GM12878 (cell line): Measurements from ENCODE around the gene SMG5. TPM values are rescaled to one million over a fixed set of nuclear protein-coding genes. Genes with fewer than 3 reads are reported as not detected.

Experiments
- ATAC-seq: fragments of 200-7000 bp; cut with Tn5 transposase; 3 replicates; pipeline ENCODE4 v1.9.1; 2020; ENCODE audit warnings: mild to moderate bottlenecking, moderate library complexity
- BruUV-seq: library from RNA; stranded (reverse); fragments of 400-500 nt; replicated peaks from 2 replicates; lab custom pipeline; 2021; lab: Mats Ljungman, UMichigan
- CTCF ChIA-PET: fragments of 300-600 bp; sonication (Branson Sonifier 250); formaldehyde crosslinking; extraction: SDS; loops from one replicate; lab custom pipeline; 2021; ENCODE audit warnings: inconsistent platforms; lab: Yijun Ruan, JAX
- POLR2A ChIA-PET: fragments of 350-600 bp; formaldehyde crosslinking; extraction: SDS; loops from one replicate; lab custom pipeline; 2021; ENCODE audit warnings: inconsistent platforms; lab: Charles Lee
- RAD21 ChIA-PET: fragments of 300-600 bp; sonication (Branson Sonifier 250); formaldehyde crosslinking; loops from one replicate; lab custom pipeline; 2023; ENCODE audit warnings: antibody characterized with exemption; ENCODE audit not compliant: unreplicated experiment; lab: Charles Lee
- SMC1A ChIA-PET: fragments of 300-600 bp; sonication (Branson Sonifier 250); formaldehyde crosslinking; loops from one replicate; lab custom pipeline; 2023; ENCODE audit not compliant: unreplicated experiment, uncharacterized antibody; lab: Charles Lee
- DNase-seq: peaks from one replicate; pipeline ENCODE4 v3.0.0-alpha.2; 2011; ENCODE audit warnings: low read depth, low spot score
- FAIRE-seq: peaks from 3 replicates; lab custom pipeline; 2011; peaks lifted over from hg19 to GRCh38; lab: Jason Lieb, UNC
- H2AFZ ChIP-seq: 2 replicates; pipeline ENCODE4 v1.6.0; 2011; ENCODE audit warnings: low read depth, low read length, control low read depth; ENCODE audit not compliant: control insufficient read depth
- H3K27ac ChIP-seq: 2 replicates; pipeline ENCODE4 v1.5.1; 2011; ENCODE audit warnings: control low read depth; ENCODE audit not compliant: control insufficient read depth, insufficient read depth
- H3K27me3 ChIP-seq, 2 experiments: replicated peaks in 1 of 2; 2 replicates each; pipeline versions ENCODE4 v1.6.0 to v1.6.1; 2011; ENCODE audit warnings: low read length in 1 of 2; ENCODE audit not compliant: control insufficient read depth in 2 of 2, insufficient read depth in 2 of 2
- H3K36me3 ChIP-seq, 2 experiments: 2 replicates each; pipeline ENCODE4 v1.5.1; 2011; ENCODE audit warnings: low read length in 1 of 2; ENCODE audit not compliant: control insufficient read depth in 2 of 2, insufficient read depth in 2 of 2
- H3K4me1 ChIP-seq: 2 replicates; pipeline ENCODE4 v1.6.1; 2011; ENCODE audit warnings: mild to moderate bottlenecking, low read length, moderate library complexity, mixed read lengths; ENCODE audit not compliant: control insufficient read depth, insufficient read depth
- H3K4me2 ChIP-seq: 2 replicates; pipeline ENCODE4 v1.6.0; 2011; ENCODE audit warnings: control low read depth; ENCODE audit not compliant: control insufficient read depth, insufficient read depth
- H3K4me3 ChIP-seq: fragments of 200-600 bp; sonication (generic); 2 replicates; pipeline ENCODE4 v1.5.1; 2016
- H3K79me2 ChIP-seq: 2 replicates; pipeline ENCODE4 v1.6.0; 2011; ENCODE audit warnings: low read length; ENCODE audit not compliant: control insufficient read depth, insufficient read depth
- H3K9ac ChIP-seq: 2 replicates; pipeline ENCODE4 v1.8.0; 2011; ENCODE audit warnings: low read length, control low read depth, mixed read lengths; ENCODE audit not compliant: control insufficient read depth, insufficient read depth
- H3K9me3 ChIP-seq: replicated peaks from 3 replicates; pipeline ENCODE4 v1.5.1; 2011; ENCODE audit warnings: mild to moderate bottlenecking, low read length; ENCODE audit not compliant: control insufficient read depth, insufficient read depth
- H4K20me1 ChIP-seq: 2 replicates; pipeline ENCODE4 v1.6.0; 2011; ENCODE audit not compliant: control insufficient read depth, insufficient read depth
- GABPA ChIP-seq: IDR thresholded peaks from 2 replicates; pipeline ENCODE4 v1.6.1; 2014; ENCODE audit warnings: antibody characterized with exemption, low read depth, mild to moderate bottlenecking, inconsistent platforms
- MEF2A ChIP-seq: IDR thresholded peaks from 2 replicates; pipeline ENCODE4 v1.6.1; 2011; ENCODE audit warnings: low read depth, mild to moderate bottlenecking, low read length, moderate library complexity; ENCODE audit not compliant: insufficient read depth
- MTA3 ChIP-seq: IDR thresholded peaks from 2 replicates; pipeline ENCODE4 v1.6.1; 2012; ENCODE audit warnings: low read length, inconsistent platforms, borderline replicate concordance
- NR2C1 ChIP-seq: fragments of 450-650 bp; IDR thresholded peaks from 2 replicates; pipeline ENCODE4 v1.6.1; 2017; ENCODE audit warnings: antibody characterized with exemption, mild to moderate bottlenecking, moderate library complexity
- NR2F1 ChIP-seq: fragments of 450-650 bp; conservative IDR thresholded peaks from 2 replicates; pipeline ENCODE4 v1.6.1; 2017; ENCODE audit warnings: mild to moderate bottlenecking
- SIX5 ChIP-seq: IDR thresholded peaks from 2 replicates; pipeline ENCODE4 v1.6.1; 2011; ENCODE audit warnings: mild to moderate bottlenecking, low read depth, low read length, moderate library complexity; ENCODE audit not compliant: severe bottlenecking
- SMARCA5 ChIP-seq: fragments of 450-650 bp; IDR thresholded peaks from 2 replicates; pipeline ENCODE4 v1.6.1; 2017; ENCODE audit warnings: mild to moderate bottlenecking
- SPI1 ChIP-seq: IDR thresholded peaks from 2 replicates; pipeline ENCODE4 v1.6.1; 2011; ENCODE audit warnings: low read depth, mild to moderate bottlenecking, low read length, moderate library complexity, borderline replicate concordance; ENCODE audit not compliant: insufficient read depth
- TAF1 ChIP-seq: IDR thresholded peaks from 2 replicates; pipeline ENCODE4 v1.6.1; 2011; ENCODE audit warnings: mild to moderate bottlenecking, low read depth, low read length, borderline replicate concordance
- ZZZ3 ChIP-seq: IDR thresholded peaks from 2 replicates; pipeline ENCODE4 v1.6.1; 2011; ENCODE audit warnings: low read depth; ENCODE audit not compliant: control insufficient read depth, insufficient read length
- WGBS: methylation state at CpG from one replicate; pipeline ENCODE4 v1.1.6; 2016; ENCODE audit warnings: low lambda C conversion rate; ENCODE audit not compliant: insufficient replicate concordance, insufficient coverage; ENCODE audit errors: missing lambda C conversion rate; 5-methylcytosine and 5-hydroxymethylcytosine counted together
- in situ Hi-C: fragments of 300-500 bp; cut with MboI; formaldehyde crosslinking; loops from 9 replicates; pipeline ENCODE4 v1.14.3; 2018; ENCODE audit warnings: mixed read lengths
- intact Hi-C: fragments of 100-400 bp; cut with micrococcal nuclease; formaldehyde crosslinking; loops from one replicate; pipeline ENCODE4 v1.14.2; 2022; ENCODE audit not compliant: unreplicated experiment
- polyA plus RNA-seq, 11 experiments: library from polyadenylated mRNA; depleted of rRNA in 4 of 11; unstranded in 6 of 11; stranded (reverse) in 5 of 11; fragments of >200 nt; fragmentation: Nextera tagmentation in 4 of 11; fragmentation: Illumina TruSeq in 1 of 11; extraction: Ambion mirVana in 4 of 11; extraction: Trizol in 1 of 11; gene quantifications; 1 replicate in 1 of 11; 2 replicates in 10 of 11; pipeline versions ENCODE4 v1.2.1 to v1.2.3, GENCODE V29; 2011 to 2016; ENCODE audit warnings: inconsistent platforms in 2 of 11, missing spikeins in 2 of 11, low read depth in 1 of 11
- total RNA-seq, 4 experiments: library from RNA; depleted of rRNA in 3 of 4; stranded (reverse); fragments of >200 nt in 3 of 4; fragmentation: Illumina TruSeq in 1 of 4; extraction: Trizol in 1 of 4; gene quantifications; 2 replicates each; pipeline versions ENCODE4 v1.2.1 to v1.2.3, GENCODE V29; 2013 to 2021
- TF ChIP-seq, protein P1 (sequence below): fragments of 450-650 bp; IDR thresholded peaks from 2 replicates; pipeline ENCODE4 v1.6.1; 2017; ENCODE audit warnings: mild to moderate bottlenecking
- TF ChIP-seq, protein P2 (sequence below): fragments of 450-650 bp; IDR thresholded peaks from 2 replicates; pipeline ENCODE4 v1.6.1; 2014; ENCODE audit warnings: mild to moderate bottlenecking
- TF ChIP-seq, protein P3 (sequence below): fragments of 450-650 bp; IDR thresholded peaks from 2 replicates; pipeline ENCODE4 v1.6.1; 2018; ENCODE audit warnings: borderline replicate concordance, mild to moderate bottlenecking; ENCODE audit not compliant: partially characterized antibody
- TF ChIP-seq, protein P4 (sequence below): IDR thresholded peaks from 2 replicates; pipeline ENCODE4 v1.6.1; 2012; ENCODE audit warnings: low read depth, low read length, improper control_type of control experiment

SMG5 gene
- total and polyA plus RNA-seq, 10 of the 15 experiments (the other 5 are each of a cell fraction or from before 2014, with no cell fraction given): 0.76 to 61.5 (median 48.8) TPM

DNA sequence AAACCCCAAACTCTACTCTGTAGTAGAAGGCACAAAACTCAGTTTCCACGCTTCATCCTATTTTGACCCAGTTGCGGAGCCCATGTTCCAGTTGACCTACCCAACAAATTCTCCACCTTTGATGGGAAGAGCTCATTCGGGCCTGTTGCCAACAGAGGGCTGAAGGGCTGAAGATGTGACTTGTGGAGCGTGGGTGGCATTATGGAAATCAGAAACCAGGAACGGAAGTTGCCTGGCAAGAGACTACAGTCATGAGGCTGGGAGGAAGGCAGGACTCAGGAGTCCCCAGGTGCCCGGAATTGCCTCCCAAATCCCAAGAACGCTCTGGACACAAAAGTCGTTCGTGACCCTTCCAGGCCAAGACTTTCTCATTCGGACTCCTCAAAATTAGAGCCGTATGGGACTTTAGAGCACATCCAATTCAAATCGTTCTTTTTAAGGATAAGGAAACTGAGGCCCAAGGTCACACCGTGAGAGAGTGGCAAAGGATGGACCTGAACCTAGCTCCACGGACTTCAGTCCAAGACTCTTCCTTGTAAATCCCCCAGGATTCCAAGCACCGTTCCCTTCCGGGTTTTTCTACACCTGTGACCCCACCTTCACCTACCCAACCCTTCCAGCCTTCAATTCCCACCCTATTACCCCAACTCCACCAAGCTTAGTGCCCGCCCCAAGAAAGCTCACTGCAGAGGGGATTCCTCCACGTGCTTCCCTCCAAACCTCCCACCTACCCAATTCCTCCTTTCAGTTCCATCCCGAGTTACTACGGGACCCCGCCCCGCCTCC lies 739 bp downstream of the SMG5 start:
- peak overlapping the region; percentile 89 for H3K9ac ChIP-seq
- peak overlapping the region; percentile 94 for H3K4me3 ChIP-seq
- H3K27me3 ChIP-seq: no peaks in the 10 kb centered on the region
- intact Hi-C loops (loop anchor here (10.0 kb wide), 1 partner anchor 187 kb away; no protein-coding TSS in a partner anchor), in situ Hi-C loops (no loop called here)
- FAIRE-seq (no peak), DNase-seq (no peak), ATAC-seq (peak; percentile 11)
- peaks cover 15% of the 10 kb centered on the region; the same call in 1 of the 2 replicates for H3K4me1 ChIP-seq
- SMC1A ChIA-PET: interaction anchor here (0.5 to 4.7 kb wide), 25 partner anchors 8 to 421 kb away, joined by 3 to 39 read pairs (median 4); partner anchors contain the start of gene PMF1
- H3K79me2 ChIP-seq: peaks cover 52% of the 10 kb centered on the region
- RAD21 ChIA-PET: interaction anchor here (1.0 to 2.6 kb wide), 12 partner anchors 37 to 175 kb away, joined by 3 to 16 read pairs (median 4); no protein-coding TSS in a partner anchor
- peak overlapping the region; percentile 74 for H3K4me2 ChIP-seq
- BruUV-seq: TSS peak; percentile 70
- peak overlapping the region; percentile 13 for H2AFZ ChIP-seq
- no peaks in the 10 kb centered on the region for H4K20me1 ChIP-seq
- CTCF ChIA-PET: interaction anchor here (0.6 to 7.1 kb wide), 22 partner anchors 9 to 399 kb away, joined by 3 to 58 read pairs (median 4); partner anchors contain the start of genes CCT3, GLMP, SLC25A44 and TSACC
- H3K36me3 ChIP-seq: peaks cover 7 to 25% of the 10 kb centered on the region in 2 experiments
- peak overlapping the region; percentile 86 for H3K27ac ChIP-seq
- under 1% methylated on average over 19 of the region's 22 CpGs for WGBS
- H3K9me3 ChIP-seq: no peaks in the 10 kb centered on the region
- POLR2A ChIA-PET: interaction anchor here (0.6 to 2.8 kb wide), 16 partner anchors 9 to 424 kb away, joined by 3 to 13 read pairs (median 4); partner anchors contain the start of genes CCT3, PMF1, SLC25A44 and TSACC
- TF ChIP-seq MTA3 (no peak), NR2C1 (0 out of 2 replicates have a peak, but pooled peaks have one; percentile 7), GABPA (no peak), SIX5 (no peak), SMARCA5 (0 out of 2 replicates have a peak, but pooled peaks have one; percentile 50), NR2F1 (0 out of 2 replicates have a peak, but pooled peaks have one; percentile 13), SPI1 (no peak), ZZZ3 (no peak), MEF2A (no peak), TAF1 (peak; percentile 16; the same call in 1 of the 2 replicates)
- TF ChIP-seq, protein P1, sequence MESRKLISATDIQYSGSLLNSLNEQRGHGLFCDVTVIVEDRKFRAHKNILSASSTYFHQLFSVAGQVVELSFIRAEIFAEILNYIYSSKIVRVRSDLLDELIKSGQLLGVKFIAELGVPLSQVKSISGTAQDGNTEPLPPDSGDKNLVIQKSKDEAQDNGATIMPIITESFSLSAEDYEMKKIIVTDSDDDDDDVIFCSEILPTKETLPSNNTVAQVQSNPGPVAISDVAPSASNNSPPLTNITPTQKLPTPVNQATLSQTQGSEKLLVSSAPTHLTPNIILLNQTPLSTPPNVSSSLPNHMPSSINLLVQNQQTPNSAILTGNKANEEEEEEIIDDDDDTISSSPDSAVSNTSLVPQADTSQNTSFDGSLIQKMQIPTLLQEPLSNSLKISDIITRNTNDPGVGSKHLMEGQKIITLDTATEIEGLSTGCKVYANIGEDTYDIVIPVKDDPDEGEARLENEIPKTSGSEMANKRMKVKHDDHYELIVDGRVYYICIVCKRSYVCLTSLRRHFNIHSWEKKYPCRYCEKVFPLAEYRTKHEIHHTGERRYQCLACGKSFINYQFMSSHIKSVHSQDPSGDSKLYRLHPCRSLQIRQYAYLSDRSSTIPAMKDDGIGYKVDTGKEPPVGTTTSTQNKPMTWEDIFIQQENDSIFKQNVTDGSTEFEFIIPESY: no peak
- TF ChIP-seq, protein P2, sequence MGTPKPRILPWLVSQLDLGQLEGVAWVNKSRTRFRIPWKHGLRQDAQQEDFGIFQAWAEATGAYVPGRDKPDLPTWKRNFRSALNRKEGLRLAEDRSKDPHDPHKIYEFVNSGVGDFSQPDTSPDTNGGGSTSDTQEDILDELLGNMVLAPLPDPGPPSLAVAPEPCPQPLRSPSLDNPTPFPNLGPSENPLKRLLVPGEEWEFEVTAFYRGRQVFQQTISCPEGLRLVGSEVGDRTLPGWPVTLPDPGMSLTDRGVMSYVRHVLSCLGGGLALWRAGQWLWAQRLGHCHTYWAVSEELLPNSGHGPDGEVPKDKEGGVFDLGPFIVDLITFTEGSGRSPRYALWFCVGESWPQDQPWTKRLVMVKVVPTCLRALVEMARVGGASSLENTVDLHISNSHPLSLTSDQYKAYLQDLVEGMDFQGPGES: no peak
- TF ChIP-seq, protein P3, sequence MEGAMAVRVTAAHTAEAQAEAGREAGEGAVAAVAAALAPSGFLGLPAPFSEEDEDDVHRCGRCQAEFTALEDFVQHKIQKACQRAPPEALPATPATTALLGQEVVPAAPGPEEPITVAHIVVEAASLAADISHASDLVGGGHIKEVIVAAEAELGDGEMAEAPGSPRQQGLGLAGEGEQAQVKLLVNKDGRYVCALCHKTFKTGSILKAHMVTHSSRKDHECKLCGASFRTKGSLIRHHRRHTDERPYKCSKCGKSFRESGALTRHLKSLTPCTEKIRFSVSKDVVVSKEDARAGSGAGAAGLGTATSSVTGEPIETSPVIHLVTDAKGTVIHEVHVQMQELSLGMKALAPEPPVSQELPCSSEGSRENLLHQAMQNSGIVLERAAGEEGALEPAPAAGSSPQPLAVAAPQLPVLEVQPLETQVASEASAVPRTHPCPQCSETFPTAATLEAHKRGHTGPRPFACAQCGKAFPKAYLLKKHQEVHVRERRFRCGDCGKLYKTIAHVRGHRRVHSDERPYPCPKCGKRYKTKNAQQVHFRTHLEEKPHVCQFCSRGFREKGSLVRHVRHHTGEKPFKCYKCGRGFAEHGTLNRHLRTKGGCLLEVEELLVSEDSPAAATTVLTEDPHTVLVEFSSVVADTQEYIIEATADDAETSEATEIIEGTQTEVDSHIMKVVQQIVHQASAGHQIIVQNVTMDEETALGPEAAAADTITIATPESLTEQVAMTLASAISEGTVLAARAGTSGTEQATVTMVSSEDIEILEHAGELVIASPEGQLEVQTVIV: no peak
- TF ChIP-seq, protein P4, sequence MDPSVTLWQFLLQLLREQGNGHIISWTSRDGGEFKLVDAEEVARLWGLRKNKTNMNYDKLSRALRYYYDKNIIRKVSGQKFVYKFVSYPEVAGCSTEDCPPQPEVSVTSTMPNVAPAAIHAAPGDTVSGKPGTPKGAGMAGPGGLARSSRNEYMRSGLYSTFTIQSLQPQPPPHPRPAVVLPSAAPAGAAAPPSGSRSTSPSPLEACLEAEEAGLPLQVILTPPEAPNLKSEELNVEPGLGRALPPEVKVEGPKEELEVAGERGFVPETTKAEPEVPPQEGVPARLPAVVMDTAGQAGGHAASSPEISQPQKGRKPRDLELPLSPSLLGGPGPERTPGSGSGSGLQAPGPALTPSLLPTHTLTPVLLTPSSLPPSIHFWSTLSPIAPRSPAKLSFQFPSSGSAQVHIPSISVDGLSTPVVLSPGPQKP: no peak
